ENCODE data around the gene FN3K.

Gene FN3K

GRCh38 chr17:82751571-82752370, 16.4 kb downstream of the FN3K start, which contains the start of gene TBCD (continued):
- TF ChIP-seq ZNF37A (tag by site-specific recombination; IDR thresholded peaks at IDR 0.05), result no peak
- no peak for TF ChIP-seq ZNF404 (tag by site-specific recombination; IDR thresholded peaks at IDR 0.05)
- TF ChIP-seq ZNF623 (tag by site-specific recombination; IDR thresholded peaks at IDR 0.05), result no peak
- peak; percentile 93 for TF ChIP-seq KLF1 (tag by site-specific recombination; IDR thresholded peaks at IDR 0.05)
- no peak for TF ChIP-seq ZNF518A (tag by site-specific recombination; conservative IDR thresholded peaks at IDR 0.05; ENCODE audit: low read depth)
- peak; percentile 45; the same call in 1 of the 2 replicates for TF ChIP-seq PATZ1 (tag by site-specific recombination; IDR thresholded peaks at IDR 0.05)
- peak; percentile 98 for TF ChIP-seq ZNF692 (tag by site-specific recombination; IDR thresholded peaks at IDR 0.05)
- peak; percentile 79 for TF ChIP-seq ZNF335 (tag by site-specific recombination; conservative IDR thresholded peaks at IDR 0.05)
- TF ChIP-seq ZBTB11 (tag by site-specific recombination; conservative IDR thresholded peaks at IDR 0.05; ENCODE audit: low read depth), result no peak; the same call in 1 of the 2 replicates
- peak; percentile 76 for TF ChIP-seq SP2 (tag by site-specific recombination; IDR thresholded peaks at IDR 0.05)

- H3K4me3 ChIP-seq (ENCODE audit: low read depth, low read length), result peak overlapping the region; percentile 97
- POLR2A ChIA-PET, result no interaction called here
- H3K27ac ChIP-seq (ENCODE audit: extremely low read depth, low read depth, low read length), result peak overlapping the region; percentile 83
- CTCF ChIA-PET, result interaction anchor here (0.9 to 1.4 kb wide), 2 partner anchors 13 to 22 kb away, joined by 4 read pairs; no protein-coding TSS in a partner anchor
- H3K9me3 ChIP-seq (ENCODE audit: control insufficient read depth, insufficient read depth, low read depth, low read length), result no peaks in the 10 kb centered on the region
- H3K36me3 ChIP-seq (ENCODE audit: control insufficient read depth in 2 of 2, insufficient read depth in 1 of 2, low read length in 2 of 2), result peaks cover 9 to 12% of the 10 kb centered on the region in 2 experiments
- peaks cover 8% of the 10 kb centered on the region for H3K4me1 ChIP-seq (ENCODE audit: control insufficient read depth, insufficient read depth, low read length)
- TF ChIP-seq ZNF76 (tag by site-specific recombination; IDR thresholded peaks at IDR 0.05; ENCODE audit: borderline replicate concordance, low read depth) (peak; percentile 39; the same call in 1 of the 2 replicates), ZIC2 (tag by site-specific recombination; IDR thresholded peaks at IDR 0.05) (peak; percentile 47), KLF17 (tag by site-specific recombination; IDR thresholded peaks at IDR 0.05) (0 out of 2 replicates have a peak, but pooled peaks have one; percentile 27), HOXD13 (CRISPR knock-in tag; IDR thresholded peaks at IDR 0.05; ENCODE audit: borderline replicate concordance) (no peak), PATZ1 (tag by site-specific recombination; IDR thresholded peaks at IDR 0.05) (0 out of 2 replicates have a peak, but pooled peaks have one; percentile 51), GLIS1 (tag by site-specific recombination; IDR thresholded peaks at IDR 0.05) (peak; percentile 91)
These were observed 17.2 kb downstream of the FN3K start for GRCh38 chr17:82752371-82753200.

All from HEK293 (cell line).